K562 (cell line): ENCODE measurements around the gene FFAR1. TPM values are rescaled to one million over a fixed set of nuclear protein-coding genes. Genes with fewer than 3 reads are reported as not detected.

Experiments used
- ATAC-seq: fragments of 200-7000 bp; cut with Tn5 transposase; 3 replicates; pipeline ENCODE4 v1.9.1; 2020; ENCODE audit warnings: moderate library complexity
- BruUV-seq: library from RNA; stranded (reverse); fragments of 400-500 nt; replicated peaks from 2 replicates; lab custom pipeline; 2021; lab: Mats Ljungman, UMichigan
- CTCF ChIA-PET: fragments of 300-600 bp; formaldehyde crosslinking; extraction: SDS; loops from one replicate; lab custom pipeline; 2021; ENCODE audit warnings: low intra/inter-chr PET ratio; lab: Yijun Ruan, JAX
- POLR2A ChIA-PET: fragments of 300-600, 350-650 bp; sonication (Branson Sonifier 250); formaldehyde crosslinking; extraction: SDS; loops from one replicate; lab custom pipeline; 2021; ENCODE audit warnings: antibody characterized with exemption, inconsistent platforms; lab: Yijun Ruan, JAX
- DNase-seq, 4 experiments: peaks; one replicate each; pipeline versions ENCODE4 v3.0.0 to v3.0.0-alpha.2; 2011 to 2018; ENCODE audit warnings: low spot score in 3 of 4, mixed read lengths in 3 of 4; ENCODE audit errors: extremely low read depth in 1 of 4
- FAIRE-seq: peaks from 2 replicates; lab custom pipeline; 2011; peaks lifted over from hg19 to GRCh38; lab: Jason Lieb, UNC
- H2AFZ ChIP-seq: 2 replicates; pipeline ENCODE4 v1.6.0; 2011; ENCODE audit warnings: low read depth, low read length, control low read depth, inconsistent platforms
- H3K27ac ChIP-seq: fragments of 200-600 bp; 3 replicates; pipeline ENCODE4 v1.8.0; 2011; ENCODE audit warnings: low read depth, mild to moderate bottlenecking, control low read depth, inconsistent platforms, low read length, moderate library complexity, mixed read lengths; ENCODE audit errors: extremely low read depth
- H3K27me3 ChIP-seq, 2 experiments: fragments of 300-600 bp in 1 of 2; 2 replicates in 1 of 2; 3 replicates in 1 of 2; pipeline versions ENCODE4 v1.6.0 to v1.8.0; 2011; ENCODE audit warnings: inconsistent platforms in 2 of 2, low read length in 2 of 2, mild to moderate bottlenecking in 1 of 2, mixed read lengths in 1 of 2, moderate library complexity in 1 of 2; ENCODE audit not compliant: control insufficient read depth in 2 of 2, insufficient read depth in 2 of 2
- H3K36me3 ChIP-seq: fragments of 300-600 bp; 3 replicates; pipeline ENCODE4 v1.8.0; 2011; ENCODE audit warnings: mild to moderate bottlenecking, low read length, inconsistent platforms; ENCODE audit not compliant: control insufficient read depth, insufficient read depth
- H3K4me1 ChIP-seq, 2 experiments: fragments of 200-600 bp in 1 of 2; replicated peaks in 1 of 2; 2 replicates in 1 of 2; 3 replicates in 1 of 2; pipeline versions ENCODE4 v1.5.1 to v1.8.0; 2011; ENCODE audit warnings: inconsistent platforms in 2 of 2, low read length in 2 of 2, mild to moderate bottlenecking in 1 of 2, mixed read lengths in 1 of 2, moderate library complexity in 1 of 2; ENCODE audit not compliant: control insufficient read depth in 2 of 2, insufficient read depth in 2 of 2
- H3K4me2 ChIP-seq: 2 replicates; pipeline ENCODE4 v1.6.1; 2011; ENCODE audit warnings: low read length, control low read depth, inconsistent platforms, mixed read lengths; ENCODE audit not compliant: insufficient read depth
- H3K4me3 ChIP-seq: fragments of 200-600 bp; sonication (generic), shearing (Covaris generic); 2 replicates; pipeline ENCODE4 v1.5.1; 2016; ENCODE audit warnings: control low read depth, inconsistent platforms
- H3K79me2 ChIP-seq: fragments of 200-600 bp; 3 replicates; pipeline ENCODE4 v1.8.0; 2011; ENCODE audit warnings: low read length, inconsistent platforms; ENCODE audit not compliant: control insufficient read depth, insufficient read depth
- H3K9ac ChIP-seq, 2 experiments: 2 replicates each; pipeline versions ENCODE4 v1.6.0 to v1.6.1; 2011; ENCODE audit warnings: low read depth in 2 of 2, low read length in 2 of 2, control low read depth in 1 of 2, inconsistent platforms in 1 of 2, mild to moderate bottlenecking in 1 of 2, mixed read lengths in 1 of 2; ENCODE audit not compliant: insufficient read depth in 1 of 2
- H3K9me1 ChIP-seq: one replicate; pipeline ENCODE4 v1.6.0; 2011; ENCODE audit warnings: inconsistent platforms, mild to moderate bottlenecking, low read length, moderate library complexity; ENCODE audit not compliant: control insufficient read depth, insufficient read depth
- H3K9me3 ChIP-seq: replicated peaks from 2 replicates; pipeline ENCODE4 v1.5.1; 2011; ENCODE audit warnings: low read depth, low read length, inconsistent platforms; ENCODE audit not compliant: control insufficient read depth, insufficient read depth
- H4K20me1 ChIP-seq: replicated peaks from 2 replicates; pipeline ENCODE4 v1.6.1; 2011; ENCODE audit warnings: low read length, inconsistent platforms, mixed read lengths; ENCODE audit not compliant: control insufficient read depth, insufficient read depth
- DMBX1 ChIP-seq: fragments of 250-450 bp; sonication (Bioruptor Pico); IDR thresholded peaks from 2 replicates; pipeline ENCODE4 v1.8.0; 2022; ENCODE audit warnings: inconsistent platforms, mild to moderate bottlenecking, moderate library complexity, borderline replicate concordance
- MEIS2 ChIP-seq: fragments of 450-650 bp; IDR thresholded peaks from 2 replicates; pipeline ENCODE4 v1.6.1; 2014; ENCODE audit warnings: mild to moderate bottlenecking; ENCODE audit not compliant: partially characterized antibody
- PHF20 ChIP-seq: fragments of 450-650 bp; IDR thresholded peaks from 2 replicates; pipeline ENCODE4 v1.6.1; 2018; ENCODE audit not compliant: partially characterized antibody
- STAG1 ChIP-seq: sonication (generic); formaldehyde crosslinking; IDR thresholded peaks from 2 replicates; pipeline ENCODE4 v1.5.0; 2020; ENCODE audit warnings: missing genetic modification reagents, borderline replicate concordance
- WGBS: fragments of 100-300 bp; shearing (Covaris generic); methylation state at CpG from one replicate; pipeline ENCODE4 v1.1.6; 2016; ENCODE audit warnings: low coverage, mixed read lengths; ENCODE audit not compliant: insufficient coverage; ENCODE audit errors: missing lambda C conversion rate; 5-methylcytosine and 5-hydroxymethylcytosine counted together
- in situ Hi-C: fragments of 300-500 bp; cut with MboI; formaldehyde crosslinking; loops from 4 replicates; pipeline ENCODE4 v1.15.0; 2018; ENCODE audit warnings: inconsistent platforms, mixed read lengths
- intact Hi-C: fragments of 100-400 bp; cut with micrococcal nuclease; formaldehyde crosslinking; loops from 2 replicates; pipeline ENCODE4 v1.14.2; 2022
- polyA plus RNA-seq, 8 experiments: library from polyadenylated mRNA; depleted of rRNA in 4 of 8; stranded (reverse) in 5 of 8; unstranded in 3 of 8; fragments of >200 nt; fragmentation: Nextera tagmentation in 2 of 8; fragmentation: Illumina TruSeq in 1 of 8; extraction: Ambion mirVana in 2 of 8; extraction: Trizol in 1 of 8; gene quantifications; 2 replicates each; pipeline versions ENCODE4 v1.2.1 to v1.2.3, GENCODE V29; 2011 to 2014; ENCODE audit warnings: inconsistent platforms in 1 of 8, missing spikeins in 1 of 8
- total RNA-seq, 7 experiments: library from RNA; depleted of rRNA in 6 of 7; stranded (reverse); fragments of >200 nt in 6 of 7; fragmentation: Illumina TruSeq in 2 of 7; extraction: Trizol in 2 of 7; gene quantifications; 2 replicates each; pipeline versions ENCODE4 v1.2.1 to v1.2.3, GENCODE V29; 2011 to 2021; ENCODE audit warnings: low replicate concordance in 1 of 7

Gene FFAR1
- total and polyA plus RNA-seq, 9 of the 15 experiments (the other 6 are each of a cell fraction or from before 2014, with no cell fraction given) = not detected

- POLR2A ChIA-PET = interaction anchor here (0.7 to 2.3 kb wide), 5 partner anchors 9 to 155 kb away, joined by 3 to 11 read pairs (median 4); no protein-coding TSS in a partner anchor
- Histone ChIP-seq H3K79me2 (peaks cover 10% of the 10 kb centered on the region; the same call in 2 of the 3 replicates), H3K4me2 (peak overlapping the region; percentile 65)
- ATAC-seq = no peak
- in situ Hi-C loops = no loop called here
- 0 out of 2 replicates have a peak, but pooled peaks have one; percentile 37 for TF ChIP-seq DMBX1 (CRISPR knock-in tag)
- no peak for TF ChIP-seq STAG1 (CRISPR knock-in tag)
- no peak for TF ChIP-seq PHF20
- TF ChIP-seq MEIS2 = peak; percentile 30
- TF ChIP-seq, all 486 proteins: peak for 2
- H3K4me3 ChIP-seq = no peak overlapping the region
- CTCF ChIA-PET = no interaction called here
- H2AFZ ChIP-seq = peak overlapping the region; percentile 96
- BruUV-seq = no TSS peak
- peak overlapping the region; percentile 90 for H3K27ac ChIP-seq
- H3K9ac ChIP-seq = peak overlapping the region; percentile 79 to 90; a peak in 3 of 4 replicates
- no peaks in the 10 kb centered on the region for H3K27me3 ChIP-seq
- DNase-seq = peak in 1 of 4 experiments; percentile 17
- peaks cover 61 to 80% of the 10 kb centered on the region in 2 experiments for H3K4me1 ChIP-seq
- no peaks in the 10 kb centered on the region for H3K9me3 ChIP-seq
- WGBS = 40% methylated on average over 6 of the region's 7 CpGs
- no peak for FAIRE-seq
- H4K20me1 ChIP-seq = no peaks in the 10 kb centered on the region
- H3K36me3 ChIP-seq = no peaks in the 10 kb centered on the region
- H3K9me1 ChIP-seq = peaks cover 3% of the 10 kb centered on the region
- intact Hi-C loops = no loop called here
These were observed 38.8 kb upstream of the FFAR1 start for GRCh38 chr19:35308910-35309309.
